Activated T-cell treated with anti-CD3 and anti-CD28 coated beads, Interleukin-2, amount 50 U/mL, for 24 hours (primary cell): ENCODE results near the gene FHAD1.

Experiments used
- DNase-seq: peaks from one replicate; pipeline ENCODE4 v3.0.0-alpha.2; 2020
- H3K27ac Mint-ChIP-seq: 2 replicates; pipeline ENCODE4 v1.8.0; 2020; ENCODE audit warnings: mild to moderate bottlenecking, mixed read lengths
- H3K27me3 Mint-ChIP-seq: 2 replicates; pipeline ENCODE4 v1.8.0; 2020; ENCODE audit warnings: mixed read lengths
- H3K36me3 Mint-ChIP-seq: 2 replicates; pipeline ENCODE4 v1.8.0; 2020; ENCODE audit warnings: low read depth, mixed read lengths
- H3K4me1 Mint-ChIP-seq: 2 replicates; pipeline ENCODE4 v1.8.0; 2020; ENCODE audit warnings: low read depth, mixed read lengths
- H3K4me3 Mint-ChIP-seq: 2 replicates; pipeline ENCODE4 v1.8.0; 2020; ENCODE audit warnings: mild to moderate bottlenecking, moderate library complexity, mixed read lengths
- H3K9me3 Mint-ChIP-seq: 2 replicates; pipeline ENCODE4 v1.8.0; 2020; ENCODE audit warnings: mixed read lengths

FHAD1 gene

GRCh38 chr1:15444468-15445389 is 197.7 kb downstream of the FHAD1 start:
- H3K36me3 Mint-ChIP-seq = no peaks in the 10 kb centered on the region
- H3K4me1 Mint-ChIP-seq = no peaks in the 10 kb centered on the region
- H3K4me3 Mint-ChIP-seq = no peak overlapping the region
- H3K27me3 Mint-ChIP-seq = peaks cover 4% of the 10 kb centered on the region
- H3K27ac Mint-ChIP-seq = no peak overlapping the region
- DNase-seq = no peak
- no peaks in the 10 kb centered on the region for H3K9me3 Mint-ChIP-seq

DNA sequence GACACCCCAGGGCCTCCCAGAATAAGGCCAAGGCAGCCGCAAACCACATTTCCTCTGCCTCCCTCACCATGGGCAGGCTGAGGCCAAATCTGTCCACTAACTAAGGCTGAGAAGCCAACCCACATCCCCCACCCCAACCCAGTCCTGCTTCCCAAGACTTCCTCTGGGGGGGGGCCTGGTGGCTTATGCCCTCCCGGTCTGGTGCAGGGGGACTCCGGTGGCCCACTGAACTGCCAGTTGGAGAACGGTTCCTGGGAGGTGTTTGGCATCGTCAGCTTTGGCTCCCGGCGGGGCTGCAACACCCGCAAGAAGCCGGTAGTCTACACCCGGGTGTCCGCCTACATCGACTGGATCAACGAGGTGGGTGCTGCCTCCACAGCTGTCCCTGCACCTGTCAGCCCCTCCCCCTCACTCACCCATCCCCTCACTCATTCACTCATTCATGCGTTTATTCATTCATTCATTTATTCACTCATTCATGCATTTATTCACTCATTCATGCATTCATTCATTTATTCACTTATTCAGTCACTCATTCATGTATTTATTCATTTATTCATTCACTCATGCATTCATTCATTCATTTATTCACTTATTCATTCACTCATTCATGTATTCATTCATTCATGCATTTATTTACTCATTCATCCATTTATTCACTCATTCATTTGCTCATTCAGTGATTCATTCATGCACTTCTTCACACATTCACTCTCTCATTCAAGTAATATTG is 198.5 kb downstream of the FHAD1 start:
- Mint-ChIP-seq H3K36me3 (no peaks in the 10 kb centered on the region), H3K27me3 (peaks cover 4% of the 10 kb centered on the region), H3K9me3 (no peaks in the 10 kb centered on the region), H3K27ac (no peak overlapping the region), H3K4me1 (no peaks in the 10 kb centered on the region), H3K4me3 (no peak overlapping the region)
- DNase-seq = no peak

- DNase-seq = no peak
- H3K9me3 Mint-ChIP-seq = no peaks in the 10 kb centered on the region
- no peaks in the 10 kb centered on the region for H3K36me3 Mint-ChIP-seq
- no peak overlapping the region for H3K27ac Mint-ChIP-seq
- peaks cover 4% of the 10 kb centered on the region for H3K27me3 Mint-ChIP-seq
- H3K4me1 Mint-ChIP-seq = no peaks in the 10 kb centered on the region
- no peak overlapping the region for H3K4me3 Mint-ChIP-seq
Observed at GRCh38 chr1:15446212-15446611, 199.2 kb downstream of the FHAD1 start.
